ENCODE results near the gene OTUB1. TPM values are rescaled to one million over a fixed set of nuclear protein-coding genes. Genes with fewer than 3 reads are reported as not detected.

OTUB1 gene
- total and polyA plus RNA-seq, 2 of the 13 experiments (the other 11 are each of a cell fraction or from before 2014, with no cell fraction given): 58.8 to 130 TPM

DNA sequence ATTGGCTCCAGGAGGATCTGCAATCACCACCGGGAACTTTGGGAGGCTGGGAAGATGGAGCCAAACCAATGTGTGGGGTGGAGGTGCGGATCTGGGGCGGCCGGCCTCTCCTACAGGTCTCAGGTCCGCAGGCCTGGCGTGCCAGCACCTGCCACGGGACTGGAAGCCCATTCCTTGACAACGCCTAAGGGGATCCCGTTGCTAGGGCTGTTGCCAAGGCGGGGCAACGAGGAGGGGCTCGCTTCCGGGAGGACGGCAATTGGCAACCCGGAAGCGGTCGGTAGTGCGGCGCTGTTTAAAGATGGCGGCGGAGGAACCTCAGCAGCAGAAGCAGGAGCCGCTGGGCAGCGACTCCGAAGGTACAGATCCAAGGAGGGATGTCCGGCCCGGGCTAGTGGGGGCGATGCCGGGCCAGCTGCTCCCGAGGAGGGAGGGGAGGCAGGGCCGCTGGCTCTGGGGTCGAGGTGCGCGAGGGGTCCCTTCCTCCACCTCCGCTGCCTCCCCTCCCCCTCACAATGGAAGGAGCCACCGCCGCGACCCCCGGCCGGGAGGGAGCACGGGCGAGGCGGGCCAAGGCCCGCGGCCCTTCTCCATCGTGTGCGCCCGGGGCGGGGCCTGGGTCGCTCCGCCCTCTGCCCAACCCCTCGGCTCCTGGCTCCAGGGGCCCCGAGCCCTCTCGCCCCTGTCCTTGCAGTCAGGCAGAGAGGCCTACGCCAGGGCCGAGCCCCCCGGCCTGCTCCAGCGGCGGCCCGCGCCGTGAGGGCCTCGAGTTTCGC, at the start of gene OTUB1 (continued):
- TF ChIP-seq ZFP37 (CRISPR knock-in tag; IDR thresholded peaks at IDR 0.05; ENCODE audit: borderline replicate concordance): 0 out of 2 replicates have a peak, but pooled peaks have one; percentile 80
- TF ChIP-seq CBX5 (CRISPR knock-in tag; IDR thresholded peaks at IDR 0.05; ENCODE audit: borderline replicate concordance): peak; percentile 55; the same call in 1 of the 2 replicates
- peak; percentile 72; the same call in 1 of the 2 replicates for TF ChIP-seq NAIF1 (CRISPR knock-in tag; IDR thresholded peaks at IDR 0.05; ENCODE audit: borderline replicate concordance)
- TF ChIP-seq RFXAP (CRISPR knock-in tag; IDR thresholded peaks at IDR 0.05; ENCODE audit: borderline replicate concordance): peak; percentile 78; the same call in 1 of the 2 replicates
- TF ChIP-seq RAD21 (CRISPR knock-in tag; IDR thresholded peaks at IDR 0.05): peak; percentile 40; the same call in 1 of the 2 replicates
- no peak for TF ChIP-seq HMG20A (CRISPR knock-in tag; IDR thresholded peaks at IDR 0.05; ENCODE audit: borderline replicate concordance)
- TF ChIP-seq NR0B2 (CRISPR knock-in tag; IDR thresholded peaks at IDR 0.05): peak; percentile 9; the same call in 1 of the 2 replicates
- no peak for TF ChIP-seq ZMYM2 (CRISPR knock-in tag; IDR thresholded peaks at IDR 0.05)
- TF ChIP-seq ZNF451 (CRISPR knock-in tag; IDR thresholded peaks at IDR 0.05): no peak
- TF ChIP-seq, protein P1, sequence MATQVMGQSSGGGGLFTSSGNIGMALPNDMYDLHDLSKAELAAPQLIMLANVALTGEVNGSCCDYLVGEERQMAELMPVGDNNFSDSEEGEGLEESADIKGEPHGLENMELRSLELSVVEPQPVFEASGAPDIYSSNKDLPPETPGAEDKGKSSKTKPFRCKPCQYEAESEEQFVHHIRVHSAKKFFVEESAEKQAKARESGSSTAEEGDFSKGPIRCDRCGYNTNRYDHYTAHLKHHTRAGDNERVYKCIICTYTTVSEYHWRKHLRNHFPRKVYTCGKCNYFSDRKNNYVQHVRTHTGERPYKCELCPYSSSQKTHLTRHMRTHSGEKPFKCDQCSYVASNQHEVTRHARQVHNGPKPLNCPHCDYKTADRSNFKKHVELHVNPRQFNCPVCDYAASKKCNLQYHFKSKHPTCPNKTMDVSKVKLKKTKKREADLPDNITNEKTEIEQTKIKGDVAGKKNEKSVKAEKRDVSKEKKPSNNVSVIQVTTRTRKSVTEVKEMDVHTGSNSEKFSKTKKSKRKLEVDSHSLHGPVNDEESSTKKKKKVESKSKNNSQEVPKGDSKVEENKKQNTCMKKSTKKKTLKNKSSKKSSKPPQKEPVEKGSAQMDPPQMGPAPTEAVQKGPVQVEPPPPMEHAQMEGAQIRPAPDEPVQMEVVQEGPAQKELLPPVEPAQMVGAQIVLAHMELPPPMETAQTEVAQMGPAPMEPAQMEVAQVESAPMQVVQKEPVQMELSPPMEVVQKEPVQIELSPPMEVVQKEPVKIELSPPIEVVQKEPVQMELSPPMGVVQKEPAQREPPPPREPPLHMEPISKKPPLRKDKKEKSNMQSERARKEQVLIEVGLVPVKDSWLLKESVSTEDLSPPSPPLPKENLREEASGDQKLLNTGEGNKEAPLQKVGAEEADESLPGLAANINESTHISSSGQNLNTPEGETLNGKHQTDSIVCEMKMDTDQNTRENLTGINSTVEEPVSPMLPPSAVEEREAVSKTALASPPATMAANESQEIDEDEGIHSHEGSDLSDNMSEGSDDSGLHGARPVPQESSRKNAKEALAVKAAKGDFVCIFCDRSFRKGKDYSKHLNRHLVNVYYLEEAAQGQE (IDR thresholded peaks at IDR 0.05; ENCODE audit: borderline replicate concordance in 1 of 2, low read depth in 1 of 2, low read length in 2 of 2): no peak; a peak in 1 of 4 replicates
- TF ChIP-seq ZMYM4 (CRISPR knock-in tag; IDR thresholded peaks at IDR 0.05): peak; percentile 51
- peak; percentile 64; the same call in 1 of the 2 replicates for TF ChIP-seq REL (CRISPR knock-in tag; conservative IDR thresholded peaks at IDR 0.05)
- TF ChIP-seq ZNF768 (CRISPR knock-in tag; IDR thresholded peaks at IDR 0.05): peak; percentile 41; the same call in 1 of the 2 replicates
- TF ChIP-seq TCF7 (IDR thresholded peaks at IDR 0.05; ENCODE audit: low read depth): no peak
- 0 out of 2 replicates have a peak, but pooled peaks have one; percentile 26 for TF ChIP-seq PPARG (CRISPR knock-in tag; conservative IDR thresholded peaks at IDR 0.05)
- TF ChIP-seq, protein P2, sequence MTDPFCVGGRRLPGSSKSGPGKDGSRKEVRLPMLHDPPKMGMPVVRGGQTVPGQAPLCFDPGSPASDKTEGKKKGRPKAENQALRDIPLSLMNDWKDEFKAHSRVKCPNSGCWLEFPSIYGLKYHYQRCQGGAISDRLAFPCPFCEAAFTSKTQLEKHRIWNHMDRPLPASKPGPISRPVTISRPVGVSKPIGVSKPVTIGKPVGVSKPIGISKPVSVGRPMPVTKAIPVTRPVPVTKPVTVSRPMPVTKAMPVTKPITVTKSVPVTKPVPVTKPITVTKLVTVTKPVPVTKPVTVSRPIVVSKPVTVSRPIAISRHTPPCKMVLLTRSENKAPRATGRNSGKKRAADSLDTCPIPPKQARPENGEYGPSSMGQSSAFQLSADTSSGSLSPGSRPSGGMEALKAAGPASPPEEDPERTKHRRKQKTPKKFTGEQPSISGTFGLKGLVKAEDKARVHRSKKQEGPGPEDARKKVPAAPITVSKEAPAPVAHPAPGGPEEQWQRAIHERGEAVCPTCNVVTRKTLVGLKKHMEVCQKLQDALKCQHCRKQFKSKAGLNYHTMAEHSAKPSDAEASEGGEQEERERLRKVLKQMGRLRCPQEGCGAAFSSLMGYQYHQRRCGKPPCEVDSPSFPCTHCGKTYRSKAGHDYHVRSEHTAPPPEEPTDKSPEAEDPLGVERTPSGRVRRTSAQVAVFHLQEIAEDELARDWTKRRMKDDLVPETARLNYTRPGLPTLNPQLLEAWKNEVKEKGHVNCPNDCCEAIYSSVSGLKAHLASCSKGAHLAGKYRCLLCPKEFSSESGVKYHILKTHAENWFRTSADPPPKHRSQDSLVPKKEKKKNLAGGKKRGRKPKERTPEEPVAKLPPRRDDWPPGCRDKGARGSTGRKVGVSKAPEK (CRISPR knock-in tag; IDR thresholded peaks at IDR 0.05; ENCODE audit: borderline replicate concordance): no peak
- TF ChIP-seq, protein P3, sequence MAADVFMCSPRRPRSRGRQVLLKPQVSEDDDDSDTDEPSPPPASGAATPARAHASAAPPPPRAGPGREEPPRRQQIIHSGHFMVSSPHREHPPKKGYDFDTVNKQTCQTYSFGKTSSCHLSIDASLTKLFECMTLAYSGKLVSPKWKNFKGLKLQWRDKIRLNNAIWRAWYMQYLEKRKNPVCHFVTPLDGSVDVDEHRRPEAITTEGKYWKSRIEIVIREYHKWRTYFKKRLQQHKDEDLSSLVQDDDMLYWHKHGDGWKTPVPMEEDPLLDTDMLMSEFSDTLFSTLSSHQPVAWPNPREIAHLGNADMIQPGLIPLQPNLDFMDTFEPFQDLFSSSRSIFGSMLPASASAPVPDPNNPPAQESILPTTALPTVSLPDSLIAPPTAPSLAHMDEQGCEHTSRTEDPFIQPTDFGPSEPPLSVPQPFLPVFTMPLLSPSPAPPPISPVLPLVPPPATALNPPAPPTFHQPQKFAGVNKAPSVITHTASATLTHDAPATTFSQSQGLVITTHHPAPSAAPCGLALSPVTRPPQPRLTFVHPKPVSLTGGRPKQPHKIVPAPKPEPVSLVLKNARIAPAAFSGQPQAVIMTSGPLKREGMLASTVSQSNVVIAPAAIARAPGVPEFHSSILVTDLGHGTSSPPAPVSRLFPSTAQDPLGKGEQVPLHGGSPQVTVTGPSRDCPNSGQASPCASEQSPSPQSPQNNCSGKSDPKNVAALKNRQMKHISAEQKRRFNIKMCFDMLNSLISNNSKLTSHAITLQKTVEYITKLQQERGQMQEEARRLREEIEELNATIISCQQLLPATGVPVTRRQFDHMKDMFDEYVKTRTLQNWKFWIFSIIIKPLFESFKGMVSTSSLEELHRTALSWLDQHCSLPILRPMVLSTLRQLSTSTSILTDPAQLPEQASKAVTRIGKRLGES (CRISPR knock-in tag; IDR thresholded peaks at IDR 0.05; ENCODE audit: borderline replicate concordance): peak; percentile 65; the same call in 1 of the 2 replicates
